HG03442 (cell line): ENCODE results near the gene KCND1.
A peak's percentile ranks its signal among the peaks of the same experiment; 100 is the strongest.

Experiments used
- ATAC-seq: cut with Tn5 transposase; IDR thresholded peaks from one replicate; pipeline ENCODE4 v1.9.1; 2021; ENCODE audit warnings: mild to moderate bottlenecking, moderate library complexity; ENCODE audit not compliant: unreplicated experiment

Gene KCND1

DNA sequence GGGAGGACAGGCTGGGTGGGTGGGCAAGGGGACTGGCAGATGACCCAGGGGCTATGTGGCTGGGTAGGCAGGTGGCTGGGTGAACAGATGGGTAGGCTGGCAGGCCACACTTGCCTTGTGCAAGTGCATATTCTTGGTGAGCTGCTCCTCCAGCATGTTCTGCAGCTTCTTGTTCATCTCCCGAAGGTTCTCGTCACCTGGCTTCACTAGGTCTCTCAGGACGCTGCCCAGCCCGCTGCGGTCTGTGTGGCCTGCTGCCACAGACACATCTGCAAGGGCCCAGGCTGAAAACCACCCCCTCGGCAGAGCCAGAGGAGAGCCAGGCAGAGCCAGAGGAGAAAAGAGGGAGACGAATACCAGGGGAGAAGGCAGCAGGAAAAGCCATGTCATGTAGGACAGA is 3.4 kb upstream of the KCND1 start:
- no peak for ATAC-seq

DNA sequence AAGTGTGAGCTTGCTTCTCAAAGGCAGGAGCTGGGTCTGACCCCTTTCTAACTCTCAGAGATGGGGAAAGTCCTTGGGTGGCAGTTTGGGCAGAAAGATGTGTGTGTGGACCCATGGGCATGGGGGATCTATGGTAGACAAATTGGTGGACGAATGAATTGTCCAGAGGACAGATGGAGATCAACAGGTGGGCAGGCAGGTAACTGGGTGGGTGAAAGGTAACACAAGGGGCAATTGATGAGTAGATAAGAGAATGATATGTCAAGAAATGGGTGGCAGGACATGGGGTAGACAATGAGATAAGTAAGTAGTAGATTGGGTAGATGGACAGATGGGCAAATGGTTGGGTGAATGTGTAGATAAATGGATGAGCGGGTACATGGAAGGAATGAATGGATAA is 2.9 kb upstream of the KCND1 start:
- no peak for ATAC-seq

DNA sequence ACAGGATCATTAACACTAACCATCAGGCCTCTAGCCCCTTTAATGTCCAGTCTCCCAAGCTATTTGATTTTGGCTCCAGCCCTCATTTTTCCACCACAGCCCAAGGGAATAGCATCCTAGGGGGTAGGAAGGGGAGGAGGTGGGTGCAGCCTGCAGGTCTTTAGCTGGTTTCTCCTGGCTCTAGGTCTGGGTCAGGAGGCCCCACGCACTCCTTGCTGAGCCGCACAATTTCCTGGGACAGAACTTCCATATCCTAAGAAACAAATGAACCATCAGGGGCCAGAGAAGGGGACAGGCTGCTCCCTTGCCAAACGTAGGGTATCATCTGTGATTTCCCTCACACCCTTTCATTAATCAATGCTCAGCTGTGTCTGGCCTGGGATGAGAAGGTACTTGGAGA is 2.4 kb upstream of the KCND1 start:
- no peak for ATAC-seq

DNA sequence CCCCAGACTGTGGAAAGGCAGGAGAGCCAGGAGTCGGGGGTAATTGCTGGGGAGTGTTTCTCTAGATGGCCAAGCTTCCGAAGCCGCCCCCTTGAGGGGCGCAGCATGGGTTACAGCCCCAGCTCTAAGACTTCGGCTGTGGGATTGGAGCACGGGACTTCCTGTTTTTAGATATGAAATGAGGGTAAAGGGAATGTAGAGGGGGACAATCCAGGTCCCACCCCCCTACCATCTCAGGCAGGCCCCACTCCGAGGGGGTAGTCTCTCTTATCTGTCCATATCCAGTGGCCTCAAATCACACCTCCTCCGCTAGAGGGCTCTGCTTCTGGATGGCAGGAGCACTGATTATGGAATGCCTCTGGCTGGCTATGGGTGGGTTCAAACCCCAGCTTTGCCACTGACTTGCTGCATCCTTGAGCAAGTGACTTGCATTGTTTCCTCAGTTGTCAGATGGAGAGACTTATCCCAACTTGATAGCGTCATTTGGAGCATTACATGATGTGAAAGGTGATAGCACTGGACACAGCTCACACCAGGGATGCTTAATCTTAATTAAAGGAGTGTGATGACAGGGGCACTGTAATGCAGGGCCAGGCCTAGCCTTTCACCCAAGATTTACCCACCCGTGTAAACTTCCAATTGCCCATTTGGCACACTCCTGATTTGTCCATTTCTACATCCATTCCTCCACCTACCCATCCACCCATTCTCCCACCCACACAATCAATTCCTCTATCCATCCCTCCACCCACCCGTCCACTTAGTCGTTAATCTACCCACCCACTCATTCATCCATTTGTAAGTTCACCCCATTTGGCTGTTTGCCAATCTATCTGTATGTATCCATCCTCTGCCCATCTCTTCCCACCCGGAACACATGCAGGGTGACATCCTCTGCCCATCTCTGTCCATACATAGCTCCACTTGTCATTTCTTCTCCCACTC is 848 bp upstream of the KCND1 start:
- no peak for ATAC-seq

DNA sequence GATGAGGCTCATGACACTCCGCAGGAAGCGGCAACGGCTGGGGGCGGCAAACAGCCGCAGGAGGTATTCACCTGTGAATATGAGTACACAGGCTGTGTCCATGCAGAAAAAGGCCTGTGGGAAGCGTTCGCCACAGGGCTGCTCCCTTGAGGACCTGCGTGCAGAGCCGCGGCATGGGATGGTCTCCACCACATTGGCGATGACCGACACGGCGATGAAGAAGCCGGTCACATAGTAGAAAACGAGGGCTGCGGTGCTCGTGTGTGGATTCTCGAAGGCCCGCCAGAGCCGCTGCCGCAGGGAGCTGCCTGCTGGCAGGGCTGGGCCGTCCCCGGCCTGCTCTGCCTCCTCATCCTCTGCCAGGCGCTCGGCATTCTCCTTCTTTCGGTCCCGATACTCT is 2.2 kb downstream of the KCND1 start:
- no peak for ATAC-seq

DNA sequence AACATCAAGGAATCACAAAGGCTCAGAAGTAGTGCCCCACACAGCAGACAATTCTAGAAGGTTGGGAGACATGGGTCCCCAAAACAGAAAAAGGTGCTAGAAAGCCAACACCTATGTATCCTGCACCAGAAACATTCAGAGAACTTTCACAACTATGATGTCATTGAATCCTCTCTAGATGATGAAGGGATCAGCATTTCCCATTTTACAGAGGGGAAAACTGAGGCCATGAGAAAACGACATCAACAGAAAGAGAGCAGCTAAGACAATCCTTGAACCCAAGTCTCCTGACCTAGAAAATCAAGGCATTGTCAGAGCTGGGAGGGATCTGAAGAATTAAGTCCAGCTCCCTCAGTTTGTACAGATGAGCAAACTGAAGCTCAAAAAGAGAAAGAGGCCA is 3.3 kb downstream of the KCND1 start:
- ATAC-seq = no peak

DNA sequence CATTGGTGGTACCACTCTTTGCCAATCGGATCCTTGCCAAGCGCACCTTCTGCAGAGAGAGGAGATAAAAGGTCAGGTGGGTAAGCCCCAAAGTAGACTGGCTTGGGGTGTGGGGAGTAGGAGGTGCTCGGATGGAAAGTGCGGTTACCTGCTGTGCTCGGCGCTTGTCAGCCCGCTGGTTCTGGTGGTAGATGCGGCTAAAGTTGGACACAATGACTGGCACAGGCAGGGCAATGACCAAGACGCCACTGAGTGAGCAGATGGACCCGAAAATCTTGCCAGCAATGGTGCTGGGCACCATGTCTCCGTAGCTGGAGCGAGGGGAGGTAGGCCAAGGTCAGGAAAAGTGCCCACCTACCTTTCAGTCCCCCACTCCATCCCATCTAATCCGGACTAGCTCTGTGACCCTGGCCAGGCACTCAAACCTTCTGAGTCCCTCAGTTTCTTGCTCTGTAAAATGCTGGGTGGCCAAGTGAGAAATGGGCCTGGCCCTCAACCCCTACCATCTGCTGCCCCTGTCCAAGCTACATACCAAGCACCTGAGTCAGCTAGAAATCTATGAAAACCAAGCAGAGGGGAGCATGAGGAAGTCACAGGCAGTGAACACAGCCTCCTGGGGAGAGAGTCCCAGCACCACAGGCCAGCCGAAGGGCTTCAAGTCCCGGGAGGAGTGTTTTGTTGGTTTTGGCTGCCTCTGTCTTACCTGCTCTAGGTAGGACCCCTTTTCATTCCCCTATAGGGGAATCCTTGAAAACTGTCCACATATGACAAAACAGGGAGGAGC is 4.7 kb downstream of the KCND1 start:
- no peak for ATAC-seq

DNA sequence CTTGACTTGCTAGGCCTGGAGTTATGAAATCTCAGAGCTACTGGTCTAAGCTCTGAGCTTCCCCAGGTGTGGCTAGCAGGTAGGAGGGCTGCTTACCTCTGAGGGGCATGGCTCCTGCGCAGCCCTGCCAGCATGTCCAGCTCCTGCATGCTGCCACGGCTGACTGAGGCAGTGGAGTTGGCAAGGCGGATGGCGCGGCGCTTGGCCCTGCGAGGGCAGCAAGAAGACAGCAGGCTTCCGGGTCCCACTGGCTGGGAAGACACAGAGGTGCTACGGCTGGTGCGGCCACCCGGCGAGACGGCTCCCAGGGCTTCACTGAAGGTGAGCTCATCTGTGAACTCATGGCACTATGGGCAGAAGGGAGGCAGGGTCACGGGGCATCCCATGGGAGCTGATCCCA is 5.7 kb downstream of the KCND1 start:
- no peak for ATAC-seq

DNA sequence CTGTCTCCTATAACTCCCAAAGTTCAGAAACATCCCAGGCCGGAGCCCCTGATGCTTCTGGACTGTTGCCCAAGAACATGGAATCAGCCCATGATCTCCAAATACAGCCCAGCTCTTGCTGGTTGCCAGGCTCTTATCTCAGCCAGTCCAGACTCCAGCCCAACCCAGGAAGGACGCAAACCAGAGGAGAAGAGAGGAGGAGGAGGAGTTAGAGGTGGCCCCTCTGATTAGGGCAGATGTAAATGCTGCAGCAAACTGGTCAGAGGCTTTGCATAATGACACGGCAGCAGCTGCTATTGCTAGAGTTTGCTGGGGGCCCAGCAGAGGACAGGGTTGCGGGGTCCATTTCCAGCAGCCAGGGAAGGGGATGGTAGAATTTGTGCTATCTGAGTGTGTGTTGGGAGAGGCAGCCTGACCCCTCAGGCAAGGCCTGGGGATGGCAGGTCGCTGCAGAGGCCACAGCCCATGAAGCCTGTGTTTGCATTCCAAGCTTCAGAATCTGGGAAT is 10.0 kb downstream of the KCND1 start:
- ATAC-seq = no peak

DNA sequence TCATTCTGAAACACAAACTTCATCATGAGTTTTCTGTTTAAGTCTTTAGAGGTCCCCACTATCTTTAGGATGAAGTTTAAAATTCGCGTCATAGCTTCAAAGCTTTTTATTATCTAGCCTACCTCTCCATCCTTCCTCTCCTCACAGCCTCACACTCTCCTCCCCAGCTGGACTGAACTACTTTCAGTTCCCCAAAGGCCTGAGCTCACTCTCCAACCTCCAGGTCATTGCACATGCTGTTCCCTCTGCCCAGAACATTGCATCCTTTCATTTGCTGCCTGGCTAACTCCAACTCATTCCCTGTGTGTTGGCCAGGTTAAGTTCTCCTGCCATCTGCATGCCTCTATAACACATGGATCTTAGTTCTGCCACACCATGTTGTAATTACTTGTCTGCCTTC is 11.4 kb downstream of the KCND1 start:
- ATAC-seq = no peak

DNA sequence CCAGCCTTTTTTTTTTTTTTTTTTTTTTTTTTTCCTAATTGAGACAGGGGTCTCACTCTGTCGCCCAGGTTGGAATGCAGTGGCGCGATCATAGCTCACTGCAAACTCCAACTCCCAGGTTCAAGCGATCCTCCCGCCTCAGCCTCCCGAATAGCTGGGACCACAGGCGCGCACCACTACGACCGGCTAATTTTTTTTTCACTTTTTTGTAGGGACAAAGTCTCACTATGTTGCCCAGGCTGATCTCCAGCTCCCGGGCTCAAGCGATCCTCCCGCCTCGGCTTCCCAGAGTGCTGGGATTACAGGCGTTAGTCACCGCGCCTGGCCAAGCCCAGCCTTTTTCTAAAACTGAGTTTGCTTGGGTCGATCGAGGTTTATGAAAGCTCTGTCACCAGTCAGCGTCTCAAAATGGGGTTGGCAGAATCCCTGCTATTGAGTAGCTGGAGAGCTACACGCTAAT is 13.0 kb downstream of the KCND1 start:
- no peak for ATAC-seq

DNA sequence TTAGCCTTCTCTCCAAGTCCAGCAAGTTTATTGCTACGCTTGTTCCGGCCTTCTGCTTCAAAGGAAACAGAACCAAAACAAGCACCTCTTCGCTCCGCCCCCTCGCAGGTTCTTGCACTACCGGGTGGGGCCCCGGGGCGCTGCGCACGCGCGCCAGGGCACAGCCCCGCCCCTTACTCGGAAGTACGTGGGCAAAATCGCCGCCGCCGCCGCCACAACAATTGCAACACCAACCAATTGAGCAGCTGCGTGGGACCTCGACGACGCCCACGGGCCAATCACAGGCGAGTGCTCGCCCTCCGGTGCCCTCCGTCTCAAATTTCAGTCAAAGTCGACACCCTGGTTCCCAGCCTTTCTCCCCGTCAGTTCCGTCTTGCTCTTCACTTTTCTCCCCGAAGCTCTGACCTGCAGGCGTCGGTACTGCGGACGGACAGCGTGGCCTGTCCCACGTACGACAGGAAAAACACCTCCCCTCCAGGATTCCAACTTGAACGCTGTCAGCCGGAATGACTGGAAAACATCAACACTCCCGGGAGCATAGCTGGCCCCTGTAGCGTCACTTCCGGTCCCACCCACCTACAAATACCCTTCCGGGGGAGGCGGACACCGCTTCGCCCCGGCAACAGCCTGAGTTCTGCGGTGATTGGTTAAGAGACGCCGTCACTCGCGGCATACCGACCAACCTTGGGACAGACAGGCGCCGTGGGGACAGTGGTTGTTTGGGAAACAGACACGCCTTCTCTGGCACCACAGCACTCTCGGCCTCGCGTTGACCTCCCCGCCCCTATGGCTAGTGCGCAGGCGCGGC is 13.6 kb downstream of the KCND1 start:
- ATAC-seq = peak; percentile 87

DNA sequence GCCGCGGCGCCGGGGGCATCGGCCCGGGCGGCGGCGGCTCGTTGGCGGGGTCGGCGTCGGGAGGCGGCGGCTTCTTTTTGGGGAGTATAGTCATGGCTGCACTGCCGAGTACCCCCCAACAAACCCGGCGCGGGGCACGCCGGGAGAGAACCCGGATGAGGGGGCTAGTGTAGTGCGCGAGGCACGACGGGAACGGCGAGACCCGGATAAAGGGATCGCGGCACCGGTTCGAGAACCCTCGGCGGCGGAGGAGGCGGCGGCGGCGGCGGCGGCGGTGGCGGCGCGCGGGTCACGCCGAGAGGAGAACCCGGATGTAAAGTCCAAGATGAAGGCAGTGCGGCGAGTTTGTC is 14.2 kb downstream of the KCND1 start, which contains the start of gene OTUD5:
Gene OTUD5 (minus strand): TSS at position 131 of the 350 bp plus-strand sequence. CDS start 37 bp downstream, at position 94.
- ATAC-seq = peak; percentile 42

DNA sequence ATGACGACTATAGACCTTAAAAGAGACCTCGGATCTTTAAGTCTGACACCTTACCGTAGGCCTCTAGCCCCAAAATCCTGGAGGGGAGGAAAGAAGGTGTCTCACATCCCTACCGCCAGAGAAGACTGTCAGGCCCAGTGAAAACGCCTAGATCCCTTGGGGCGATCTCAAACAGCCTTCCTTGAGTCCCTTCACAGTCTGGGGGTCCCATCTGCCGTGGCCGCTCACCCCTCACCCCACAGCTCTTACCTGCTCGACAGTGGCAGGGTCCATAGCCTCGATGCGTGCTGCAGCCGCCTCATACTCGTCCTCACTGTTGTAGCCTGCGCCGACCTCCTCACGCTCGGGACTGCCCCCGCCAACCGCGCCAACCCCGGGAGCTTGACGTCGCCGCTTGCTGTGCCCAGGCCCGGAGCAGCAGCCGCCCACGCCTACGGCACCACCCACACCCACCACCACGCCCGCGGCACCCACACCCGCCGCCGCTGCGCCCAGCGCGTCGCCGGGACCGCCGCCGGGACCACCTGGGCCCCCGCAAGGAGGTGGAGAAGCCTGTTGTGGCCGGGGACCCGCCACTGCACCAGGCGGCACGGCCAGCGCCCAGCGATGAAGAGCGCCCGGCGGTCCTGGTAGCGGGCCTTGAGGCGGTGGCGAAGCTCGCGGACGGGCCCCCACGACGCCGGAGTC is 14.8 kb downstream of the KCND1 start:
- peak; percentile 1 for ATAC-seq

DNA sequence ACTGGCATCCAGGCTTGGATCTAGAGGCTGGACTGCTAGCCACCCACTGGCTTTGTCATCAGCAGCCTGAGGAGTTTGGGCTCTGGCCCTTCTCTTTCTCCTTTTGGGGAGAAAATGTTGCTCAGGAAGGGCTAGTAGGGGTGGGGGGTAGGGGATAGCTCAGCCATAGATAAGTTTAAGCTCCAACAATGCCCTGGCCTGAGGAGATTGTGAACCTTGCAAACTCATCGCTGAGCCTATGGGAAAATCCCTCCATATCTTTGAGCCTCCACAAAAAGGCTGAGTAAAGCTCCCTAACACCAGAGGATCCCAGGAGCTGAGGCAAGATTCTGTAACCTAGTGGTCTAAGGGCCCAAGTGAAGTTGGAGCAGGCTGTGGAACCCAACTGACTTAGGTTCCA is 23.1 kb downstream of the KCND1 start:
- ATAC-seq = no peak

DNA sequence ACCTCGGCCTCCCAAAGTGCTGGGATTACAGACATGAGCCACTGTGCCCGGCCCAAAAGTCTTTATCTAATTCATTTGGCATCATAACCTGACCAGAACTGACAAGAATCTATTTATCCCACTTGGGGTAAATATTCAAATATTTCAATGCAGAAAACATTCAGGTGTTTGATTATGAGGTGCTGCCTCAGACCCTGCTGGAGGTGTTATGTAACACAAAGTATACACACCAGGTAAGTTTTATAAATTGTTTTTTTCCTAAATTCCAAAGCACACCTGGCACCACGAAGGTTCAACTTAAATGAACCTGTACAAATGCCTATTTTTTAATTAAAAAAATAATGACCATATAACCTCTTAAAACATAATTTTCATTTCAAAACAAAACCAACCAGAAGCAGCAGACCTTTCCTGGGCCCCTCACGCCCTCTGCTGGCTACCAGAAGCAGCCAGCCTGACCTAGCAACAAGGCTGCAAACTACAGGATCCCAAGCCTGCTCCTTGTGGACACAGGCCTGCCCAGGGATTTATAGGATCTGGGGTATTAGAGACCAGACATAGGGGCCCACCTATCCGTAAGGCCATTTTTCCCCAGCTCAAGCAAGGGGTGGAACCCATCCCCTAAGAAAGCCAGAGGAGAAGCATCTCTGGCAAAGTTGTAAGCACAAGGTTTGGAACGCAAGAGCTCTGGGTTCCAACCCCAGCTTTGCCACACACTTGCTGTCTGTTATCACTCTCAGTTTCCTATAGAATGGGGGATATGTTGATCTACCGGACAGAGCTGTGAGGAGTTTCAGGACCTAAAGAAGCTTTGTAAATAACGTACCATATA is 25.9 kb downstream of the KCND1 start:
- no peak for ATAC-seq

DNA sequence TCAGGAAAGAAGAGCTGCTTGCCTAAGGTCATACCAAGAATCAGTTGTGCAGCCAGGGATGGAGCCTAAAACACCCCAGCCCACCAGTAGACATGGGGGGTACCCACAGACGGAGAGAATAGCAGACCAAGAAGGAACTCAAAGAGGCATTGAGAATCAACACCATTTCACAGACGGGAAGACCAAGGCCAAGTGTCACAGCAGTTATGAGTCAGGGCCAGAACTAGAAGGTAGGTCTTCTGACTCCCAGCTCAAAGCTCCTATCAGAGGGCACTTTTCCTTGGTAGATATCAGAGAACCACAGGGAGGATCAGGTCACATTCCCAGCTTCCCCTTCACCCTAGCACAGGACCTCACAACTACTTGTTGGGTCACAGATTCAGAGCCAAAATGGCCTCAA is 28.7 kb downstream of the KCND1 start:
- no peak for ATAC-seq

DNA sequence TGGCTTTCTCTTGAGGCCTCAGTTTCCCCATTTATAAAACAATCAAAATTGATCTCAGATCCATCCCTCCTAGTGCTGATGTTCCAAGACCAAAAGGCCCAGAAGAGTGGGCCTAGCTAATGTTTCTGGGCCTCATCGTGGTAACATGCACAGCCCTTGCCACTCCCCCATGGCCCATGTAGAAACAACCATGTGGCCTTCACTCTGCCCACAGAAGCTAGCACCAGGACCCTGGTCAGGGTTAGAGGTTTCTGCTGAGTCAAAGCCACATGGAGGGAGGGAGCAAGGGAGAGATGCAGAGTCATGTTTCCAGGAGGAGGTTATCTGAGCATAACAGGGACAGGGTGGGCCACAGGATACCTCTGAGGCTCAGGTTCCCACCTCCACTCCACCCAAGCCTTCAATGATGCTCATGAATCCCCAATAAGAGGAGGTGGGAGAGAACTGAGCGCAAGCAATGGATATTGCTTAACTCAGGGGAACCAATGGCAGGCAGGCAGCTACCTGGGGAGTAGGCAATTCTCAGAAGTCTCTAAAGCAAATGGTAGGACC is 31.2 kb downstream of the KCND1 start:
- no peak for ATAC-seq

DNA sequence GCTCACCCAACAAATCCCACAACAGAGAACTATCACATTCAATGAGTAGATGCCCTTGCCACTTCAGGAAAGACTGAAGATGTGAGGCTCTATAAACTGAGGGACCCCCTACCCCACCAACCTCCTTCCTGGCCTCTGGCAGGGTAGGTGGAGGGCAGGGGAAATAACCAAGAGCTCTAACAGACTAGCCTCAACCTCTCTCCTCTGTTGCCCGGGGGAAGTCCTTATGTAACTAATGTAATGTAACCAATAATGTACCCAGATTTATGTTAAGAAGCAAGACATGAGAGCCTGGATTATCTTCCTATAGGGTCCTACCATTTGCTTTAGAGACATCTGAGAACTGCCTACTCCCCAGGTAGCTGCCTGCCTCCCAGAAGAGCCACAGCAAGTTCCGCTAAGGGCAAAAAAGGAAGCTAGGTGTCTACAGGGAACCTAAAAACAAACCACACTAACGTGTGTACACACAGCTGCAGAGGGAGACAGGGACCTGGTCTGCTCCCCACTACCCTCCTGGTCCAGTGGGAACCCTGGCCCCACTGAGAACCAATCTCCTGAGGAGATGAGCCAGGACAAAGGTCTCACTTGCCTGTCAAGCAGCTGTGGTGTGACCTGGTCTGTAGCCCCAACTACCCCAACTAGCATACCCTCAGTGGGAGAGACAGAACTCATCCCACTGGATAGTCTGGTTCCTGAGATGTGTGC is 32.0 kb downstream of the KCND1 start:
- ATAC-seq = no peak
